Measurements from ENCODE around the gene NPLOC4.

DNA sequence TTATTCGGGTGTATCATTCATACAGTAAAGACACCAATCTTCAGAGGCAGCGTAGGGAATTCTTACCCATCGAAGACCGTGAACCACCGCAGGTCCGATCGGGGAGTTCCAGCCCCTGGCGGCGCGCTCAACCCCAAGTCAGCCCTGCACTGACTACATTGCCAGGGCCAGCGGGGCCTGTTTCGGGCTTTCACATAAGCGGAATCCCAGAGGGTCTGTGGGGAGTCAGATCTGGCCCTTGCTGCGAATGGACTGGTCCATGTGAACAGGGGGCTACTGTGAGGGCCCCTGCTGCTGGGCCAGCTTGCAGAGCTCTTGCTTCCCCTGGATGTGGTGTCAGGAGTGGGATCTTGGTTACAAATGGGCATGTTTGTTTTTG is 11.8 kb upstream of the NPLOC4 start:
- TF ChIP-seq, protein P1, sequence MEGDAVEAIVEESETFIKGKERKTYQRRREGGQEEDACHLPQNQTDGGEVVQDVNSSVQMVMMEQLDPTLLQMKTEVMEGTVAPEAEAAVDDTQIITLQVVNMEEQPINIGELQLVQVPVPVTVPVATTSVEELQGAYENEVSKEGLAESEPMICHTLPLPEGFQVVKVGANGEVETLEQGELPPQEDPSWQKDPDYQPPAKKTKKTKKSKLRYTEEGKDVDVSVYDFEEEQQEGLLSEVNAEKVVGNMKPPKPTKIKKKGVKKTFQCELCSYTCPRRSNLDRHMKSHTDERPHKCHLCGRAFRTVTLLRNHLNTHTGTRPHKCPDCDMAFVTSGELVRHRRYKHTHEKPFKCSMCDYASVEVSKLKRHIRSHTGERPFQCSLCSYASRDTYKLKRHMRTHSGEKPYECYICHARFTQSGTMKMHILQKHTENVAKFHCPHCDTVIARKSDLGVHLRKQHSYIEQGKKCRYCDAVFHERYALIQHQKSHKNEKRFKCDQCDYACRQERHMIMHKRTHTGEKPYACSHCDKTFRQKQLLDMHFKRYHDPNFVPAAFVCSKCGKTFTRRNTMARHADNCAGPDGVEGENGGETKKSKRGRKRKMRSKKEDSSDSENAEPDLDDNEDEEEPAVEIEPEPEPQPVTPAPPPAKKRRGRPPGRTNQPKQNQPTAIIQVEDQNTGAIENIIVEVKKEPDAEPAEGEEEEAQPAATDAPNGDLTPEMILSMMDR (IDR thresholded peaks at IDR 0.05; ENCODE audit: insufficient read depth, low read length): no peak
- TF ChIP-seq, protein P2, sequence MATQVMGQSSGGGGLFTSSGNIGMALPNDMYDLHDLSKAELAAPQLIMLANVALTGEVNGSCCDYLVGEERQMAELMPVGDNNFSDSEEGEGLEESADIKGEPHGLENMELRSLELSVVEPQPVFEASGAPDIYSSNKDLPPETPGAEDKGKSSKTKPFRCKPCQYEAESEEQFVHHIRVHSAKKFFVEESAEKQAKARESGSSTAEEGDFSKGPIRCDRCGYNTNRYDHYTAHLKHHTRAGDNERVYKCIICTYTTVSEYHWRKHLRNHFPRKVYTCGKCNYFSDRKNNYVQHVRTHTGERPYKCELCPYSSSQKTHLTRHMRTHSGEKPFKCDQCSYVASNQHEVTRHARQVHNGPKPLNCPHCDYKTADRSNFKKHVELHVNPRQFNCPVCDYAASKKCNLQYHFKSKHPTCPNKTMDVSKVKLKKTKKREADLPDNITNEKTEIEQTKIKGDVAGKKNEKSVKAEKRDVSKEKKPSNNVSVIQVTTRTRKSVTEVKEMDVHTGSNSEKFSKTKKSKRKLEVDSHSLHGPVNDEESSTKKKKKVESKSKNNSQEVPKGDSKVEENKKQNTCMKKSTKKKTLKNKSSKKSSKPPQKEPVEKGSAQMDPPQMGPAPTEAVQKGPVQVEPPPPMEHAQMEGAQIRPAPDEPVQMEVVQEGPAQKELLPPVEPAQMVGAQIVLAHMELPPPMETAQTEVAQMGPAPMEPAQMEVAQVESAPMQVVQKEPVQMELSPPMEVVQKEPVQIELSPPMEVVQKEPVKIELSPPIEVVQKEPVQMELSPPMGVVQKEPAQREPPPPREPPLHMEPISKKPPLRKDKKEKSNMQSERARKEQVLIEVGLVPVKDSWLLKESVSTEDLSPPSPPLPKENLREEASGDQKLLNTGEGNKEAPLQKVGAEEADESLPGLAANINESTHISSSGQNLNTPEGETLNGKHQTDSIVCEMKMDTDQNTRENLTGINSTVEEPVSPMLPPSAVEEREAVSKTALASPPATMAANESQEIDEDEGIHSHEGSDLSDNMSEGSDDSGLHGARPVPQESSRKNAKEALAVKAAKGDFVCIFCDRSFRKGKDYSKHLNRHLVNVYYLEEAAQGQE (IDR thresholded peaks at IDR 0.05; ENCODE audit: insufficient replicate concordance, low read depth): no peak

Data from HL-60 (cell line).